HepG2 (cell line): ENCODE measurements around the gene FAM118B. TPM values are rescaled to one million over a fixed set of nuclear protein-coding genes. Genes with fewer than 3 reads are reported as not detected.
A peak's percentile ranks its signal among the peaks of the same experiment; 100 is the strongest.

Experiments used
- EED ChIP-seq: sonication (generic); formaldehyde crosslinking; IDR thresholded peaks from 2 replicates; pipeline ENCODE4 v1.5.0; 2020; ENCODE audit warnings: mild to moderate bottlenecking, missing genetic modification reagents
- FOXP1 ChIP-seq, 2 experiments: fragments of 450-650 bp in 1 of 2; IDR thresholded peaks; 2 replicates each; pipeline ENCODE4 v1.6.1; 2017 to 2018; ENCODE audit warnings: antibody characterized with exemption in 1 of 2
- GATAD2A ChIP-seq: IDR thresholded peaks from 2 replicates; pipeline ENCODE4 v1.6.1; 2016
- HNF4A ChIP-seq: sonication (generic); formaldehyde crosslinking; IDR thresholded peaks from 2 replicates; pipeline ENCODE4 v1.4.0; 2020; ENCODE audit warnings: missing genetic modification reagents
- NCOA5 ChIP-seq: sonication (generic); formaldehyde crosslinking; IDR thresholded peaks from 2 replicates; pipeline ENCODE4 v1.4.0; 2020; ENCODE audit warnings: missing genetic modification reagents
- NRL ChIP-seq: sonication (generic); formaldehyde crosslinking; IDR thresholded peaks from 2 replicates; pipeline ENCODE4 v1.5.0; 2020; ENCODE audit warnings: missing genetic modification reagents, mild to moderate bottlenecking, moderate library complexity, borderline replicate concordance
- POLR2A ChIP-seq, 2 experiments: IDR thresholded peaks; 2 replicates each; pipeline ENCODE4 v1.6.1; 2011; ENCODE audit warnings: low read depth in 2 of 2, low read length in 2 of 2, mild to moderate bottlenecking in 1 of 2, moderate library complexity in 1 of 2; ENCODE audit not compliant: insufficient read depth in 1 of 2
- SNAPC2 ChIP-seq: sonication (generic); formaldehyde crosslinking; IDR thresholded peaks from 2 replicates; pipeline ENCODE4 v1.8.1; 2022; ENCODE audit warnings: mild to moderate bottlenecking, missing genetic modification reagents
- ZBTB20 ChIP-seq: sonication (generic); formaldehyde crosslinking; IDR thresholded peaks from 2 replicates; pipeline ENCODE4 v1.8.1; 2023; ENCODE audit warnings: missing genetic modification reagents, low read depth, mild to moderate bottlenecking, borderline replicate concordance
- ZBTB21 ChIP-seq: sonication (generic); formaldehyde crosslinking; IDR thresholded peaks from 2 replicates; pipeline ENCODE4 v1.4.0; 2020; ENCODE audit warnings: missing genetic modification reagents
- ZFP90 ChIP-seq: sonication (generic); formaldehyde crosslinking; IDR thresholded peaks from 2 replicates; pipeline ENCODE4 v1.8.0; 2022; ENCODE audit warnings: missing genetic modification reagents, mild to moderate bottlenecking, inconsistent platforms, borderline replicate concordance
- ZNF101 ChIP-seq: sonication (generic); formaldehyde crosslinking; IDR thresholded peaks from 2 replicates; pipeline ENCODE4 v1.4.0; 2020; ENCODE audit warnings: mild to moderate bottlenecking, low read depth, missing genetic modification reagents, borderline replicate concordance
- ZNF451 ChIP-seq: sonication (generic); formaldehyde crosslinking; IDR thresholded peaks from 2 replicates; pipeline ENCODE4 v1.5.0; 2020; ENCODE audit warnings: mild to moderate bottlenecking, missing genetic modification reagents
- ZNF543 ChIP-seq: sonication (generic); formaldehyde crosslinking; IDR thresholded peaks from 2 replicates; pipeline ENCODE4 v1.4.0; 2020; ENCODE audit warnings: mild to moderate bottlenecking, missing genetic modification reagents
- ZNF816 ChIP-seq: sonication (generic); formaldehyde crosslinking; IDR thresholded peaks from 2 replicates; pipeline ENCODE4 v1.8.0; 2022; ENCODE audit warnings: missing genetic modification reagents, mild to moderate bottlenecking, borderline replicate concordance
- polyA plus RNA-seq, 8 experiments: library from polyadenylated mRNA; depleted of rRNA in 3 of 8; stranded (reverse) in 7 of 8; unstranded in 1 of 8; fragments of >200 nt; fragmentation: Illumina TruSeq in 4 of 8; extraction: Trizol in 4 of 8; gene quantifications; 2 replicates each; pipeline versions ENCODE4 v1.2.1 to v1.2.3, GENCODE V29; 2011 to 2016; ENCODE audit warnings: low read depth in 4 of 8, missing spikeins in 1 of 8, mixed read lengths in 1 of 8; ENCODE audit not compliant: insufficient read depth in 1 of 8
- total RNA-seq, 5 experiments: library from RNA; depleted of rRNA; stranded (reverse); fragments of >200 nt; fragmentation: Illumina TruSeq; extraction: Trizol; gene quantifications; 2 replicates each; pipeline ENCODE4 v1.2.3, GENCODE V29; 2016; ENCODE audit warnings: low read depth in 1 of 5
- TF ChIP-seq, protein P1 (sequence below), 2 experiments: IDR thresholded peaks; 2 replicates each; pipeline ENCODE4 v1.6.1; 2011 to 2012; ENCODE audit warnings: low read length in 2 of 2, borderline replicate concordance in 1 of 2, low read depth in 1 of 2, mild to moderate bottlenecking in 1 of 2, moderate library complexity in 1 of 2
- TF ChIP-seq, protein P2 (sequence below): sonication (generic); formaldehyde crosslinking; IDR thresholded peaks from 2 replicates; pipeline ENCODE4 v1.4.0; 2020; ENCODE audit warnings: missing genetic modification reagents
- TF ChIP-seq, protein P3 (sequence below): sonication (generic); formaldehyde crosslinking; IDR thresholded peaks from 2 replicates; pipeline ENCODE4 v1.5.0; 2020; ENCODE audit warnings: missing genetic modification reagents, mild to moderate bottlenecking, borderline replicate concordance
- TF ChIP-seq, protein P4 (sequence below): IDR thresholded peaks from 2 replicates; pipeline ENCODE4 v1.4.0; 2020; ENCODE audit warnings: mild to moderate bottlenecking, missing genetic modification reagents
- TF ChIP-seq, protein P5 (sequence below): sonication (generic); formaldehyde crosslinking; IDR thresholded peaks from 2 replicates; pipeline ENCODE4 v1.4.0; 2020; ENCODE audit warnings: missing genetic modification reagents, low read depth, mild to moderate bottlenecking, borderline replicate concordance

The FAM118B gene
- total and polyA plus RNA-seq, 2 of the 13 experiments (the other 11 are each of a cell fraction or from before 2014, with no cell fraction given) = 10.2 to 25.7 TPM

DNA sequence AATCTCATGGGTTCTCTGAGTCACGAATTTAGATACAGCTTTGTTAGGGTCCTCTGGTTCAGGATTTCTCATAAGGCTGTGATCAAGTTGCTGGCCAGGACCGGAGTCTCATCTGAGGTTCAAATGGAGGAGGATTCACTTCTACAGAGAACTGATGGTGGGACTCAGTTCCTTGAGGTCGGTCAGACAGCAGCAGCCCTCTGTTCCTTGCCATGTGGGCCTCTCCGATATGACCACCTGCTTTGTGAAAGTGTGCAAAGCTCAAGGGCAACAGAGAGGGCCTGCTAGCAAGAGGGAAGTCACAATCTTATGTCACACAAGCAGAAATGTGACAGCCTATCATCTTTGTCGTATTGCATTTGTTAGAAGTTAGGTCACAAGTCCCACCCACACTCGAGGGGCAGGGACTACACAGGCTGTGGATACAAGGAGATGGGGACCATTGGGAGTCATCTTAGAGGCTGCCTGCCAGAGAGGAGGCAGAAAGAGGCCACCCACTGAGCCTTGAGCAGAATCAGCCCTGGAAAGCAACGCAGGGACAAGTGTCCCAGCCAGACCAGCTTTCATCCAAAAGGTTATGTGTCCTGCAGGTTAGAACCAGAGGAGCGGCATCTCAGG is 34.6 kb upstream of the FAM118B start (continued):
- 0 out of 2 replicates have a peak, but pooled peaks have one; percentile 24 for TF ChIP-seq NRL (CRISPR knock-in tag)
- TF ChIP-seq, protein P1, sequence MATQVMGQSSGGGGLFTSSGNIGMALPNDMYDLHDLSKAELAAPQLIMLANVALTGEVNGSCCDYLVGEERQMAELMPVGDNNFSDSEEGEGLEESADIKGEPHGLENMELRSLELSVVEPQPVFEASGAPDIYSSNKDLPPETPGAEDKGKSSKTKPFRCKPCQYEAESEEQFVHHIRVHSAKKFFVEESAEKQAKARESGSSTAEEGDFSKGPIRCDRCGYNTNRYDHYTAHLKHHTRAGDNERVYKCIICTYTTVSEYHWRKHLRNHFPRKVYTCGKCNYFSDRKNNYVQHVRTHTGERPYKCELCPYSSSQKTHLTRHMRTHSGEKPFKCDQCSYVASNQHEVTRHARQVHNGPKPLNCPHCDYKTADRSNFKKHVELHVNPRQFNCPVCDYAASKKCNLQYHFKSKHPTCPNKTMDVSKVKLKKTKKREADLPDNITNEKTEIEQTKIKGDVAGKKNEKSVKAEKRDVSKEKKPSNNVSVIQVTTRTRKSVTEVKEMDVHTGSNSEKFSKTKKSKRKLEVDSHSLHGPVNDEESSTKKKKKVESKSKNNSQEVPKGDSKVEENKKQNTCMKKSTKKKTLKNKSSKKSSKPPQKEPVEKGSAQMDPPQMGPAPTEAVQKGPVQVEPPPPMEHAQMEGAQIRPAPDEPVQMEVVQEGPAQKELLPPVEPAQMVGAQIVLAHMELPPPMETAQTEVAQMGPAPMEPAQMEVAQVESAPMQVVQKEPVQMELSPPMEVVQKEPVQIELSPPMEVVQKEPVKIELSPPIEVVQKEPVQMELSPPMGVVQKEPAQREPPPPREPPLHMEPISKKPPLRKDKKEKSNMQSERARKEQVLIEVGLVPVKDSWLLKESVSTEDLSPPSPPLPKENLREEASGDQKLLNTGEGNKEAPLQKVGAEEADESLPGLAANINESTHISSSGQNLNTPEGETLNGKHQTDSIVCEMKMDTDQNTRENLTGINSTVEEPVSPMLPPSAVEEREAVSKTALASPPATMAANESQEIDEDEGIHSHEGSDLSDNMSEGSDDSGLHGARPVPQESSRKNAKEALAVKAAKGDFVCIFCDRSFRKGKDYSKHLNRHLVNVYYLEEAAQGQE (IDR thresholded peaks at IDR 0.05; ENCODE audit: borderline replicate concordance in 1 of 2, low read depth in 1 of 2, low read length in 2 of 2) = no peak
- TF ChIP-seq ZBTB21 = peak; percentile 58; the same call in 1 of the 2 replicates
- TF ChIP-seq ZNF543 (CRISPR knock-in tag) = peak; percentile 96
- TF ChIP-seq ZBTB20 (CRISPR knock-in tag) = no peak
- no peak for TF ChIP-seq ZFP90
- TF ChIP-seq ZNF816 (CRISPR knock-in tag) = no peak
- TF ChIP-seq NCOA5 (CRISPR knock-in tag) = no peak
- TF ChIP-seq, protein P2, sequence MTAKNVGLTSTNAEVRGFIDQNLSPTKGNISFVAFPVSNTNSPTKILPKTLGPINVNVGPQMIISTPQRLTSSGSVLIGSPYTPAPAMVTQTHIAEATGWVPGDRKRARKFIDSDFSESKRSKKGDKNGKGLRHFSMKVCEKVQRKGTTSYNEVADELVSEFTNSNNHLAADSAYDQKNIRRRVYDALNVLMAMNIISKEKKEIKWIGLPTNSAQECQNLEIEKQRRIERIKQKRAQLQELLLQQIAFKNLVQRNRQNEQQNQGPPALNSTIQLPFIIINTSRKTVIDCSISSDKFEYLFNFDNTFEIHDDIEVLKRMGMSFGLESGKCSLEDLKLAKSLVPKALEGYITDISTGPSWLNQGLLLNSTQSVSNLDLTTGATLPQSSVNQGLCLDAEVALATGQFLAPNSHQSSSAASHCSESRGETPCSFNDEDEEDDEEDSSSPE (CRISPR knock-in tag) = no peak
- TF ChIP-seq, protein P3, sequence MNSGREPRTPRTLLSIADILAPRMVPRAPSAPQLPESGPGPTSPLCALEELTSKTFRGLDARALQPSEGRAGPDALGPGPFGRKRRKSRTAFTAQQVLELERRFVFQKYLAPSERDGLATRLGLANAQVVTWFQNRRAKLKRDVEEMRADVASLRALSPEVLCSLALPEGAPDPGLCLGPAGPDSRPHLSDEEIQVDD (CRISPR knock-in tag) = no peak
- TF ChIP-seq EED (CRISPR knock-in tag) = no peak
- TF ChIP-seq FOXP1 (IDR thresholded peaks at IDR 0.05) = no peak
- TF ChIP-seq FOXP1 (CRISPR knock-in tag; IDR thresholded peaks at IDR 0.05) = no peak
- peak; percentile 42 for TF ChIP-seq HNF4A (CRISPR knock-in tag)
- TF ChIP-seq, protein P4, sequence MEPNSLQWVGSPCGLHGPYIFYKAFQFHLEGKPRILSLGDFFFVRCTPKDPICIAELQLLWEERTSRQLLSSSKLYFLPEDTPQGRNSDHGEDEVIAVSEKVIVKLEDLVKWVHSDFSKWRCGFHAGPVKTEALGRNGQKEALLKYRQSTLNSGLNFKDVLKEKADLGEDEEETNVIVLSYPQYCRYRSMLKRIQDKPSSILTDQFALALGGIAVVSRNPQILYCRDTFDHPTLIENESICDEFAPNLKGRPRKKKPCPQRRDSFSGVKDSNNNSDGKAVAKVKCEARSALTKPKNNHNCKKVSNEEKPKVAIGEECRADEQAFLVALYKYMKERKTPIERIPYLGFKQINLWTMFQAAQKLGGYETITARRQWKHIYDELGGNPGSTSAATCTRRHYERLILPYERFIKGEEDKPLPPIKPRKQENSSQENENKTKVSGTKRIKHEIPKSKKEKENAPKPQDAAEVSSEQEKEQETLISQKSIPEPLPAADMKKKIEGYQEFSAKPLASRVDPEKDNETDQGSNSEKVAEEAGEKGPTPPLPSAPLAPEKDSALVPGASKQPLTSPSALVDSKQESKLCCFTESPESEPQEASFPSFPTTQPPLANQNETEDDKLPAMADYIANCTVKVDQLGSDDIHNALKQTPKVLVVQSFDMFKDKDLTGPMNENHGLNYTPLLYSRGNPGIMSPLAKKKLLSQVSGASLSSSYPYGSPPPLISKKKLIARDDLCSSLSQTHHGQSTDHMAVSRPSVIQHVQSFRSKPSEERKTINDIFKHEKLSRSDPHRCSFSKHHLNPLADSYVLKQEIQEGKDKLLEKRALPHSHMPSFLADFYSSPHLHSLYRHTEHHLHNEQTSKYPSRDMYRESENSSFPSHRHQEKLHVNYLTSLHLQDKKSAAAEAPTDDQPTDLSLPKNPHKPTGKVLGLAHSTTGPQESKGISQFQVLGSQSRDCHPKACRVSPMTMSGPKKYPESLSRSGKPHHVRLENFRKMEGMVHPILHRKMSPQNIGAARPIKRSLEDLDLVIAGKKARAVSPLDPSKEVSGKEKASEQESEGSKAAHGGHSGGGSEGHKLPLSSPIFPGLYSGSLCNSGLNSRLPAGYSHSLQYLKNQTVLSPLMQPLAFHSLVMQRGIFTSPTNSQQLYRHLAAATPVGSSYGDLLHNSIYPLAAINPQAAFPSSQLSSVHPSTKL (CRISPR knock-in tag) = peak; percentile 17; the same call in 1 of the 2 replicates
- 0 out of 2 replicates have a peak, but pooled peaks have one; percentile 11 for TF ChIP-seq GATAD2A (CRISPR knock-in tag)
- no peak for TF ChIP-seq ZNF451
- 0 out of 4 replicates have a peak, but pooled peaks of 1 of the 2 experiments have one; percentile 16 for TF ChIP-seq POLR2A (IDR thresholded peaks at IDR 0.05; ENCODE audit: insufficient read depth in 1 of 2, low read depth in 2 of 2, low read length in 2 of 2)
- TF ChIP-seq, protein P5, sequence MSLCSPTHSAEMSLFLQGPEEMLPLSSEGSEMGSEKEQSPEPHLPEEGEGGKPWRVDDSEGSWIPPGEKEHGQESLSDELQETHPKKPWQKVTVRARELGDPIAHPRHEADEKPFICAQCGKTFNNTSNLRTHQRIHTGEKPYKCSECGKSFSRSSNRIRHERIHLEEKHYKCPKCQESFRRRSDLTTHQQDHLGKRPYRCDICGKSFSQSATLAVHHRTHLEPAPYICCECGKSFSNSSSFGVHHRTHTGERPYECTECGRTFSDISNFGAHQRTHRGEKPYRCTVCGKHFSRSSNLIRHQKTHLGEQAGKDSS = no peak
- TF ChIP-seq ZNF101 (CRISPR knock-in tag) = no peak
- no peak for TF ChIP-seq SNAPC2 (CRISPR knock-in tag)
